HFF-Myc (cell line): Measurements from ENCODE around the gene BZW2.
"Not testable (repeated sequence)": the region's sequence is repeated elsewhere in the genome, so short reads cannot be mapped to it uniquely, and the experiment has no call there.

Experiments
- DNase-seq: peaks from one replicate; pipeline ENCODE4 v3.0.0-alpha.2; 2011; ENCODE audit warnings: low read depth; ENCODE audit errors: extremely low read depth
- H3K4me3 ChIP-seq: replicated peaks from 2 replicates; pipeline ENCODE4 v1.5.1; 2011; ENCODE audit warnings: low read depth, mild to moderate bottlenecking, control low read depth, low read length
- CTCF ChIP-seq: IDR thresholded peaks from 2 replicates; pipeline ENCODE4 v1.5.1; 2012; ENCODE audit warnings: mild to moderate bottlenecking, low read depth, low read length, control low read depth; ENCODE audit errors: missing control alignments

The BZW2 gene

GRCh38 chr7:16650266-16650665 is 4.3 kb downstream of the BZW2 start:
- H3K4me3 ChIP-seq: no peak overlapping the region
- DNase-seq: no peak
- no peak for TF ChIP-seq CTCF

GRCh38 chr7:16651396-16652239 is 5.6 kb downstream of the BZW2 start:
- no peak for DNase-seq
- H3K4me3 ChIP-seq: no peak overlapping the region
- no peak for TF ChIP-seq CTCF

GRCh38 chr7:16652240-16652583 is 6.2 kb downstream of the BZW2 start:
- no peak for TF ChIP-seq CTCF
- no peak overlapping the region for H3K4me3 ChIP-seq
- no peak for DNase-seq

GRCh38 chr7:16652888-16653287 is 6.9 kb downstream of the BZW2 start:
- DNase-seq: no peak
- H3K4me3 ChIP-seq: no peak overlapping the region
- TF ChIP-seq CTCF: no peak

GRCh38 chr7:16655394-16655793 is 9.4 kb downstream of the BZW2 start:
- H3K4me3 ChIP-seq: no peak overlapping the region
- no peak for DNase-seq
- no peak for TF ChIP-seq CTCF

- no peak for TF ChIP-seq CTCF
- DNase-seq: no peak
Measured at GRCh38 chr7:16656141-16656540, 10.2 kb downstream of the BZW2 start.

GRCh38 chr7:16657656-16658279 is 11.8 kb downstream of the BZW2 start:
- peak; percentile 17 for TF ChIP-seq CTCF
- DNase-seq: peak; percentile 80
- no peak overlapping the region for H3K4me3 ChIP-seq

More at GRCh38 chr7:16656141-16656540, 10.2 kb downstream of the BZW2 start:
- H3K4me3 ChIP-seq: no peak overlapping the region

- H3K4me3 ChIP-seq: not testable (repeated sequence)
Measured at GRCh38 chr7:16659854-16660497, 14.0 kb downstream of the BZW2 start.

More at GRCh38 chr7:16659854-16660497, 14.0 kb downstream of the BZW2 start:
- DNase-seq: not testable (repeated sequence)
